H1 (cell line): ENCODE data around the gene TFF2.

Experiments used
- CBX5 ChIP-seq: fragments of 300-800, 300-1000 bp; sonication (generic); IDR thresholded peaks from 2 replicates; pipeline ENCODE4 v1.7.1; 2016; ENCODE audit warnings: antibody characterized with exemption, low read length, low read depth
- CEBPB ChIP-seq: IDR thresholded peaks from 2 replicates; pipeline ENCODE4 v1.6.1; 2012; ENCODE audit warnings: low read depth, low read length
- CTCF ChIP-seq, 3 experiments: IDR thresholded peaks; 1 replicate in 2 of 3; 2 replicates in 1 of 3; pipeline versions ENCODE4 v1.5.1 to v1.6.1; 2011; ENCODE audit warnings: low read length in 3 of 3, mild to moderate bottlenecking in 3 of 3, inconsistent platforms in 2 of 3, low read depth in 1 of 3, moderate library complexity in 1 of 3; ENCODE audit not compliant: insufficient read depth in 1 of 3; ENCODE audit errors: control extremely low read depth in 1 of 3
- POLR2AphosphoS5 ChIP-seq: IDR thresholded peaks from 2 replicates; pipeline ENCODE4 v1.6.1; 2011; ENCODE audit warnings: low read depth, low read length
- RNF2 ChIP-seq: fragments of 200-900, 300-1000 bp; sonication (generic); IDR thresholded peaks from 2 replicates; pipeline ENCODE4 v1.7.1; 2016; ENCODE audit warnings: borderline replicate concordance, low read depth, mild to moderate bottlenecking, antibody characterized with exemption, low read length; ENCODE audit not compliant: poor library complexity, severe bottlenecking; ENCODE audit errors: missing control alignments

DNA sequence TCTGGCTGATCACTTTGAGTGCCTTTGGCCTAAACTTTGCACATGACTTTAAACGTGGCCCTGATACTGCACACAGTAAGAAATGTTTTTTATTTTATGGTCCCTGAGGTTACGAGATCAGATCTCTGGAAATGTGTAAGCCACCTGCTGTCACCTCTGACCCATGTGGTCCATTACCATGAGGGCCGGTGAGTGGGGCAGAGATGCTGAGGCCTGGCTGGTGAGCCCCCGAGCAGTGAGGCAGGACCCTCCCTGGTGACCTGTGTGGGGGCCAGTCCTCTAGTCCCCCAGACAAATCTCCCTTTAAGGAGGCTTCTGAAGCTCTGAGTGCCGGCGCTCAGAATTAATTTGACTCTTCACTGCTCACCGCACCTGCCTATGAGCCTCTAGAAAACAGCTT is 48.0 kb downstream of the TFF2 start:
- TF ChIP-seq CEBPB (no peak), CTCF (IDR thresholded peaks at IDR 0.05; ENCODE audit: control extremely low read depth in 1 of 3, insufficient read depth in 1 of 3, low read depth in 1 of 3, low read length in 3 of 3) (no peak), RNF2 (no peak), CBX5 (no peak), POLR2AphosphoS5 (no peak)
